GM06990 (cell line): ENCODE results near the gene ACSL3.

Experiments used
- DNase-seq: peaks from one replicate; pipeline ENCODE4 v3.0.0-alpha.2; 2011; ENCODE audit not compliant: insufficient read length; ENCODE audit errors: extremely low read depth
- H3K27me3 ChIP-seq: replicated peaks from 2 replicates; pipeline ENCODE4 v1.6.0; 2011; ENCODE audit warnings: low read length; ENCODE audit not compliant: control insufficient read depth, insufficient read depth
- H3K36me3 ChIP-seq: 2 replicates; pipeline ENCODE4 v1.5.1; 2011; ENCODE audit warnings: low read length; ENCODE audit not compliant: control insufficient read depth, insufficient read depth
- H3K4me3 ChIP-seq: replicated peaks from 2 replicates; pipeline ENCODE4 v1.5.1; 2011; ENCODE audit warnings: low read depth, mild to moderate bottlenecking, control low read depth, low read length
- CTCF ChIP-seq: IDR thresholded peaks from 2 replicates; pipeline ENCODE4 v1.5.1; 2011; ENCODE audit warnings: low read length, control low read depth, mild to moderate bottlenecking, inconsistent platforms; ENCODE audit not compliant: insufficient read depth, poor library complexity, severe bottlenecking

The ACSL3 gene

GRCh38 chr2:222860740-222861410 is at the start of gene ACSL3:
ACSL3 (plus strand) TSS chr2:222861036; CDS start chr2:222908773, 47,737 bp downstream.
- Histone ChIP-seq H3K4me3 (peak within 1 kb of the TSS; percentile 86), H3K36me3 (no peaks in the 10 kb centered on the region), H3K27me3 (no peaks in the 10 kb centered on the region)
- TF ChIP-seq CTCF: no peak
- peak; percentile 97 for DNase-seq

- H3K4me3 ChIP-seq: no peak overlapping the region
- TF ChIP-seq CTCF: no peak
- H3K36me3 ChIP-seq: no peaks in the 10 kb centered on the region
- DNase-seq: no peak
- no peaks in the 10 kb centered on the region for H3K27me3 ChIP-seq
Measured at GRCh38 chr2:222811828-222812227, 49.0 kb upstream of the ACSL3 start.

- Histone ChIP-seq H3K27me3 (no peaks in the 10 kb centered on the region), H3K36me3 (no peaks in the 10 kb centered on the region), H3K4me3 (no peak overlapping the region)
- DNase-seq: peak; percentile 48
- no peak for TF ChIP-seq CTCF
Measured at GRCh38 chr2:222813177-222813843, 47.5 kb upstream of the ACSL3 start.

- Histone ChIP-seq H3K4me3 (no peak overlapping the region), H3K27me3 (no peaks in the 10 kb centered on the region), H3K36me3 (no peaks in the 10 kb centered on the region)
- TF ChIP-seq CTCF: no peak
- no peak for DNase-seq
Measured at GRCh38 chr2:222819722-222820333, 41.0 kb upstream of the ACSL3 start.

GRCh38 chr2:222823183-222823930 is 37.5 kb upstream of the ACSL3 start:
- TF ChIP-seq CTCF: no peak
- H3K36me3 ChIP-seq: no peaks in the 10 kb centered on the region
- H3K4me3 ChIP-seq: no peak overlapping the region
- no peaks in the 10 kb centered on the region for H3K27me3 ChIP-seq
- no peak for DNase-seq
